SHP77 treated with DMSO at 0.1 percent for 48 hours (cell line): ENCODE measurements around the gene RPH3AL.
"Not testable (repeated sequence)": the region's sequence is repeated elsewhere in the genome, so short reads cannot be mapped to it uniquely, and the experiment has no call there.

Experiments used
- DNase-seq: peaks from one replicate; lab custom pipeline; 2025; lab: John Stamatoyannopoulos, UW

The RPH3AL gene

DNA sequence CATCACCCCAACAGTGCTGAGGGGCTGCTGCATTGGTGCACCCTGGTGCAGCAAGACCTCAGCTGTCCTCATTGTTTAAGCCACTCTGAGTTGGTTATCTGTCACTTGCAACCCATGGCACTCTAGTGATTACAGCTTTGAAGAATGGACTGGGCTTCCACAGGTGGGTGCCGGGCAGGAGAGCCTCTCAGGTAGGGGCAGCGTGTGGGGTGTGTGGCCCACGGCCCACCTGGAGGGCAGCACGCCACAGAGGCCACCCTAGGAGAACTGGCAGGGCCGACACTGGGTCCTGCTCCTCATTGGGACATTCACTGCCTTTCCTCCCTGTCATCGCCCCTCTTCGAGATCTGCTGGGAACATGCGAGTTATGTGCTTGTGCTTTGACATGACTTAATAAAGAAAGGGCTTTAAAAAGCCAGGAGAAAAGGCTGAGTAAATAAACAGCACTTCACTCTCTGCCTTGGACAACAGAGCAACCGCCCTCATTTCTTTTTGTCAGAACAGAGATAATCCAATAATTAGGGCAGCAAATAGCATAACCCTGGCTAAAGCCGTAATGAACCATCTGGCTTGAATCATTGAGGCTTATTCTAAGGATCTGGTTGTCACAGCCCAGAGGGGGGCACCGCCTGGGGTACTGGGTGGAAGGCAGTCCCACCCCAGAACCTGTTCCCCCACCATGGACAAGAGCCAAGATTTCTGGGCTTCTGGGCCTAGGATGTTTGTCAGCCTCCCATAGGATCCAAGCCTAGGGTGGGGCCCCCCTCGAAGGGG is 174.1 kb downstream of the RPH3AL start:
- no peak for DNase-seq

DNA sequence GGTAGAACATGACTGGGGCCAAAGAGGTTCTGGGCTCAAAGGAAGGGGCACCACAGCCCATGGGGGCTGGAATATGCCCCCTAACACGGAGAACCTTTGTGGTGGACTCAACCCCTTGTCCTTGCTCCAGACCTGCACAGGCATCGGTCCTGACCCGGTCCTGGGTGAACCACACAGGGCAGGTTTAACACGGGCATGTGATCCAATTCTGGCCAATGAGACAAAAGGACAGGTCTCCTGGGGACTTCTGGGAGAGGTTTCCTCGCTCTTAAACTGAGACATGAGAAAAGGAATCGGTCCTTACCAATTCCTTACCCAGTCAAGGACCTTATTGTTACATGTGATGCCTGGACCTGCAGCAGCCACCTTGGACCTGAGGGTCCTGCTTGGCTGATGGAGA is 174.8 kb downstream of the RPH3AL start:
- DNase-seq = no peak

- DNase-seq = peak; percentile 39
These were observed 175.5 kb downstream of the RPH3AL start for GRCh38 chr17:177155-177554.

GRCh38 chr17:173166-173911 is 179.3 kb downstream of the RPH3AL start:
- no peak for DNase-seq

GRCh38 chr17:172401-172800 is 180.2 kb downstream of the RPH3AL start:
- DNase-seq = no peak

DNA sequence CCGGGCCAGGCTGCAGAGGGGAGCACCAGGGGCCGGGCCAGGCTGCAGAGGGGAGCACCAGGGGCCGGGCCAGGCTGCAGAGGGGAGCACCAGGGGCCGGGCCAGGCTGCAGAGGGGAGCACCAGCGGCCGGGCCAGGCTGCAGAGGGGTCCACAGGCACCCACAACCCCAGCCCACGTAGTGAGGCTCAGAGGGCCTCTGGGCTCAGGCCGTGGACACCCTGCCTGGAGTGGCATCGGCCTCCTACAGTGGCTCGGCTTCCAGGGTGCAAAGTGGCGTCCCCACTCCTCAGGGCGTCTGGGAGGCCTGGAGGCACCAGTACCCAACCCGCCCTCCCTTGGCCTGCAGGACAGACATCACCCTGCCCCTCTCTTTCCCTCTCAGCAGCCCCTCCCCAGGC is 180.7 kb downstream of the RPH3AL start:
- DNase-seq = no peak

DNA sequence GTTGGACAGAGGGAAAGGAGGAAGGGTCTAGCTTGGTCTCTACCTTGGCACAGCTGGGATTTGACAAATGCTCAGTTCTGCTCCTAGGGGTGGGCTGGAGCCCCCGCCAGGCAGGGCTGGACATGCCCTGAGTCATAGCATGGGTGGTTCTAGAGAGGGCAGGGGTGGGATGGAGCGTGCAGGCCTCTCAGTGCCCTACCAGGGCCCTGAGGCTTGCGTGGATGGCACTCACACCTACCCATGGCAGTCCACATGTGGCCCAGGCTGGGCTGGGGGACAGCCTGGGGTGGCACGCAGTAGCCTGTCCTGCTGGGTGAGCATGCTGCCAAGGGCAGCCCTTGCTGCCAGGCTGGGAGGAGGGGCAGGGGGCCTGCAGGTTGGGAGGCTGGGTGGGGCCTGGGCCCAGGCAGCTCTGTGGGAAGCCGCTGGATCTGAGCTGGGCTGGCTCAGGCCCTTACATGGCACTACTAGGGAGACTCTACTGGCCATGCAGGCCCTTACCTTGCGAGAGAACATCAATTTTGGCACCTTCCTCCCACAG is 182.4 kb downstream of the RPH3AL start:
- no peak for DNase-seq

DNA sequence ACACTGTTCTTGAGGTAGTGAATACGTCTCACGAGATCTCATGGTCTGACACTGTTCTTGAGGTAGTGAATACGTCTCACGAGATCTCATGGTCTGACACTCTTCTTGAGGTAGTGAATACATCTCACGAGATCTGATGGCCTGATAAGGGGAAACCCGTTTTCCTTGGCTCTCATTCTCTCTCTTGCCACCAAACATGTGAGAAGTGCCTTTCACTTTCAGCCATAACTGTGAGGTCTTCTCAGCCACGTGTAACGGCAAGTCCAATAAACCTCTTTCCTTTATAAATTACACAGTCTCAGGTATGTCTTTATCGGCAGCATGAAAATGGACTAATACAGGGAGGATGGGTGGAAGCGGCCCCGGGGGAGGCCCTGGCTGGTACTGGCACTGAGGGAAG is 184.0 kb downstream of the RPH3AL start:
- DNase-seq = not testable (repeated sequence)

GRCh38 chr17:165939-166338 is 186.7 kb downstream of the RPH3AL start:
- DNase-seq = no peak

DNA sequence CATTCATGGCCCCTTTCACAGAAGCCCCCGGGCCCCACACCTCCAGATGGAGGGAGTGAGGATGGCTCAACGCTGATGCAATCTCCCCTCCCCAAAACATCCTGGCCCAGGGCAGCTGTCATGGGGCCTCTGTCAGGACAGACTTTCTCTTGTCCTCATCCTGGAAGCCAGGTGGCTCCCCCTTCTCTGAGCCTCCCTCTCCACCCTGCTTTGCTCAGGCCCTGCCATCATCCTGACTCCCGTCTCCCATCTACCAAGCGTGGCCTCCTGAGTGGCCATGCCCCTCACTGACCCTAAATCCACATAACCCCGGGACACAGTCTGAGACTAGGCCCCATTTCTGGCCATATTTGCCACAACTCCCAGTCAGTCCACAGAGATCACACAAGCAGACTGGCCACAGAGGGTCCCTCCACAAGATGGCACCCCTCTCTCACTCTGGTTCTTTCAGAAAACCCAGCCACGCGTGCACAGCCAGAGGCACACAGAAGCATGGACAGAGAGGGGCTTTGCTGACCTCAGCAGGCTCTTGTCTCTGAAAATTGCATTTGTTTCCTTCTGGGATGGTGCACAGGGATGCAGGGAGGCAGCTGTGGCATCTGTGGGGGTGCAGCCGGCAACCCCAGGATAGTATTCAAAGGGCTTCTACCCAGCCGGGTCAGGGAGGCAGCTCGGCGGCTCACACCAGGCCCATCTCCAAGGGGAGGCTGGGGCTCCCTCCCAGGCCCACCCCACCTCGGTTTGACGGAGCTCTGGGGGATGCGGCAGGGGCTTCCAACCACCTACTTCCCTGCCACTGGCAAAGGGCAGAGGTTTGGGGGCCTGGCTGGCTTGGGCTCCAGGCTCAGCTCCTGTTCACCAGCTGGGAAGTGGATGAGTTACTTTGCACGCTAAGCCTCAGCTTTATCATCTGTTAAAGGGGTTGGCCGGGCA is 188.0 kb downstream of the RPH3AL start:
- DNase-seq = peak; percentile 23

DNA sequence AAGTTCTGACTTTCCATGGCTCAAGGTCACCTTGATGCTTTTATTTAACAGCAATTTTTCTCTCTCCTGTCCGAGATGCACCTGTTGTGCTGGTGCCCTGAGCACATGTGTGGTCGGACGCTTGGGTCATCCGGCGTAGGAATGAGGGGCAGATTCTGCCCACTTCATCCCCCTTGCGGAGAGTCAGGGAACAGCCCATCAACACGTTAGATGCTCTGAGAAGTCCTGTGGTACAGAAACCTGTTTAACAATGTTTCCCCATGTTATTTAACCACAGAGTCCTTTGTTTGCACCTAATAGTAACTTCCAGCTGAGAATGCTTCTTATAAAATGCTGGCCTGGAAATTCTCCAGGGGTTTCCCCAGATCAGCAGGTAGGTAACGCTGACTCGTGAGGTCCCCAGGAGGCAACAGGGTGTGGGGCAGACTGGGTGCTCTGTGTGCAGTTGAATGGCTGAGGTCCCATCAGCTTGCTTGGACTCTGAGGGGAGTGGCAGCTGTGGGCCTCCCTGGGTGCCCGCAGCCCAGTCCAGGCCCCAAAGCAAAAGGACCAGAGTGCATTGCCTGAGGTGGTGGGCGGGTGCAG is 189.0 kb downstream of the RPH3AL start:
- DNase-seq = no peak

DNA sequence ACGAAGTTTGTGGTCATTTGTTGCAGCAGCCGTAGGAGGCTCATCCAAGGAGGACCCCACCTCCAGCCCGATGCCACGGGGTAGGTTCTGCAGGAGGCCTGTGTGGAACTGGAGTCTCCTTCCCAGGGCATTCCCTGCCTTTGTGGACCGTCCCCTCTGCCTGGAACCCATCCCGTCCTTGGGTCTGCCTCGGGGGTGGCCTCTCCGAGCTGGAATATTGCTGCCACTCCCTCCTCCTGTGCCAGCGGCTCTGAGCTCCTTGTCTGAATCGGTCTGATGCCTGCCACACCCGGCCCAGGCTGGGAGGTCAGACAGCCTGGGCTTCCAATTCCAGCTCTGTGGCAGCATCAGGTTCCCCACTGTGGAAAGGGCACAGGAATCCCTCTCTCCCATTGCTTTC is 189.9 kb downstream of the RPH3AL start:
- DNase-seq = no peak
